GM18526 (cell line): ENCODE data around the gene GET4.

Source experiments
- POLR2A ChIP-seq: IDR thresholded peaks from 3 replicates; pipeline ENCODE4 v1.6.1; 2011; ENCODE audit not compliant: insufficient read length; ENCODE audit errors: extremely low read depth

The GET4 gene

DNA sequence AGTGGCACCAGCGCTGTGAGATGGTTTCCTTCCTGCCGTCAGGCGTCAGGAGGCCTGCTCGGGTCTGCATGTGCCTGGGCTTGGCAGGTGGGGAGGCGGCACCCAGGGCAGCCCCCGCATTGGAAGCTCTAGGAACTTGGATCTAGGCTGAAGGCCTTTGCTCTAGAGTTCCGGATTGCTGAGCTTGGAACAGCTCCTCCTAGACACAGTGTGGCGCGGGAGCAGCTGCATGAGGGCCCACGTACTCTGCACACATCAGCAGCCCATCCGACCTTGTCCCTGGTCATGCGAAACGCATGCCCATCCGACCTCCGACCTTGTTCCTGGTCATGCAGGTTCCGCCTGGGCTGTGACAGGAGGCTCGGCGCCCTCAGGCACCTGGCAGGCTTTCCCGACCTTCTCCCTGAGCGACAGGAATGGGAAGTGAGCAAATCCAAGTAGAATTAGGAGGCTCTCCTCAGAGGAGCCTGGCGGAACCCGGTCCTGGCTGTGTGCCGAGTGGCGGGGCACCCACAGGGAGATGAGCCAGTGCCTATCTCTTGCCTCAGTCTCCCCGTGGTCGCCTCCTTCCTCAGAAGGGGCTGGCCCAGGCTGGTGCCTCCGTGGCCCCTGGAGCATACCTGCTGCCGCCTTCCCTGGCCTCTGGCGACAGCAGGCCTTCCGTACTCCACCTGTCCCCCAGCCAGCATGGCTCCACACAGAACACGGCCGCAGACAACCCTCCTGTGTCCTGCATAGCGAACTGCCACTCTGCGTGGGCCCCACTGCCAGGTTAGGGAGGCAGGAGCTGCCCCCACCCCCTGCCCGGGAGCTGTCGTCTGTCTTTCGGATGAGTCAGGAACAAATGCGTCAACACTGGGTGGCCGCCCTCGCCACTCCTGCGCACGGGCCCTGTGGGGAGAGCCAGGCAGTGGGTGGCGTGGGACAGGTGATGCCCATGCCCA is 12.0 kb downstream of the GET4 start:
- no peak for TF ChIP-seq POLR2A

DNA sequence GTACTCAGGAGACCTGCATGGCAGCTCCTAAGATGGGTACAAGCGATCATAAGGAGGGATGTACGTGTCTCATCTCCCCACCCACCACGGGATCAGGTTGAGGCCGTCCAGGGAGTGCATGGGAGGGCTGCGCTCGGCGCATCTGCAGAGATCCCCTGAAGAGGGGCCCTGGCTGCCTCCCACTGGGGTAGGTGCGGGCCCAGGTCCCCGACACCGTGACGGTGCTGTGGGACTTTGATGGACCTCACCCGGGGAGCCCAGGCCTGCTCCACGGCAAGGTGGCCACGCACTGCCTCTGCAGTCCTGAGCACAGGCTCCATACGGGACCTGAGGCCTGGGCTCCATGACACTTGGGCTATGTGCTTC is 12.7 kb downstream of the GET4 start:
- no peak for TF ChIP-seq POLR2A

DNA sequence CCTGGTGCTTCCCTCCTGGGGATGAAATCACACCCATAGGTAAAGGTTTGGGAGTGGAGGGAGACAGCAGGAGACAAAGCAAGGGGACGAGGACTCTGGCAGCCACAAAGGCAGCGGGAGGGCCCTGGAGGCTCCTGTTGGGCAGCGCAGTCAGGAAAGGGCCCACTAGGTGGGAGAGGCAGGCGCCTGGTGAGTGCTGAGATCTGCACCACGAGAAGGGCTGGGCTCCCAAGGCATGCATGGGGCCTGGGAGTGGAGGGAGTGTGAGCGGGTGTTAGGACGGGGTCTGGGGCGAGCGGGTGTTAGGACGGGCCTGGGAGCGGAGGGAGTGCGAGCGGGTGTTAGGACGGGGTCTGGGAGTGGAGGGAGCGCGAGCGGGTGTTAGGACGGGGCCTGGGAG is 13.0 kb downstream of the GET4 start:
- no peak for TF ChIP-seq POLR2A

DNA sequence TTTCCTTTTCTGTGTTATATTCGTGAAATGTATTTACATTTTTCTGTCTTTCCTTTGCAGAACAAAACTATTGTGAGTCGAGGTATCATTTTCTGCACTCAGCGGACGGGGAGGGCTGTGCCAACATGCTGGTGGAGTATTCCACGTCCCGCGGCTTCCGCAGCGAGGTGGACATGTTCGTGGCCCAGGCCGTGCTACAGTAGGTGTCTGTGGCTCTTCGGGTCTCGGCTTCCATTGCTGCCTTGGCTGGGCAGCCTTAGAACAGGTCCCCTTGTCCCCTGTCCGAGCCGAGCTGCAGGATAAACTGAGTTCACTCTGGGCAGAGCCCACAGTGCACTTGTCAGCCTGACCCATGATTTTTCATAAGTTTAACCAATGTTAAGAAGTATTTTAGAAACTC is 14.5 kb downstream of the GET4 start:
- no peak for TF ChIP-seq POLR2A

DNA sequence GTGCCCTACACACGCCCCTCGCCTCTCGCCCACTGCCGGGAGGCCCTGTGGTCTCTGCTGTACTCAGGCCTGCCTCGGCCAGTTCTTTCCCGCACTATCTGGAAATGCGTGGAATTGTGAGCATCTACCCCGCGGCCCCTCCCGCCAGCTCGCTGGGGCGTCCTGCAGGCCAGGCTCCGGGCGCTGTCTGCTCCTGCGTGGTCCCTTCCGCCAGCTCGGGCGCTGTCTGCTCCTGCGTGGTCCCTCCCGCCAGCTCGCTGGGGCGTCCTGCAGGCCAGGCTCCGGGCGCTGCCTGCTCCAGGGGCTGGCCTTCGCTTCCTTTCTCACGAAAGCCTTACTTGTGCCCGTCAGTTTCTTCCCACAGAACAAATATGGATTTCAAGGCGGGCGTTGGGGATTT is 14.9 kb downstream of the GET4 start:
- no peak for TF ChIP-seq POLR2A

DNA sequence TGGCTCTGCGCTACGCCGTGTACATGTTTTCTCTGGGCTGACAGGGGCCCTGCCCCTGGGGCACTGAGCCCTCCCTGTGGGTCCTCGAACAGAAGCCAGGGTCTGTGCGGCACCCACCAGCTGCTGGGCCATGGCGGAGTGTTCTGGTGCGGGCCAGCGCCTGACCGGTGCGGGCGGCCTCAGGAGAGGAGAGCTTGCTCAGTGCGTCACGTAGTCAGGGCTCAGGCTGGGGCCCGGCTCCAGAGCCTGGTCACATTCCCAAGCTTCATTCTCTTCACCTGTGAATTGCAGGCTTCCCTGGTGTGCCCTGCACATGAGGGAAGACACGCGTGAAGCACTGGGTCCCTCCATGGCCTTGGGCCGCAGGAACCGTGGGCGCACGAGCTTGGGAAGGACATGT is 15.5 kb downstream of the GET4 start:
- TF ChIP-seq POLR2A = no peak

DNA sequence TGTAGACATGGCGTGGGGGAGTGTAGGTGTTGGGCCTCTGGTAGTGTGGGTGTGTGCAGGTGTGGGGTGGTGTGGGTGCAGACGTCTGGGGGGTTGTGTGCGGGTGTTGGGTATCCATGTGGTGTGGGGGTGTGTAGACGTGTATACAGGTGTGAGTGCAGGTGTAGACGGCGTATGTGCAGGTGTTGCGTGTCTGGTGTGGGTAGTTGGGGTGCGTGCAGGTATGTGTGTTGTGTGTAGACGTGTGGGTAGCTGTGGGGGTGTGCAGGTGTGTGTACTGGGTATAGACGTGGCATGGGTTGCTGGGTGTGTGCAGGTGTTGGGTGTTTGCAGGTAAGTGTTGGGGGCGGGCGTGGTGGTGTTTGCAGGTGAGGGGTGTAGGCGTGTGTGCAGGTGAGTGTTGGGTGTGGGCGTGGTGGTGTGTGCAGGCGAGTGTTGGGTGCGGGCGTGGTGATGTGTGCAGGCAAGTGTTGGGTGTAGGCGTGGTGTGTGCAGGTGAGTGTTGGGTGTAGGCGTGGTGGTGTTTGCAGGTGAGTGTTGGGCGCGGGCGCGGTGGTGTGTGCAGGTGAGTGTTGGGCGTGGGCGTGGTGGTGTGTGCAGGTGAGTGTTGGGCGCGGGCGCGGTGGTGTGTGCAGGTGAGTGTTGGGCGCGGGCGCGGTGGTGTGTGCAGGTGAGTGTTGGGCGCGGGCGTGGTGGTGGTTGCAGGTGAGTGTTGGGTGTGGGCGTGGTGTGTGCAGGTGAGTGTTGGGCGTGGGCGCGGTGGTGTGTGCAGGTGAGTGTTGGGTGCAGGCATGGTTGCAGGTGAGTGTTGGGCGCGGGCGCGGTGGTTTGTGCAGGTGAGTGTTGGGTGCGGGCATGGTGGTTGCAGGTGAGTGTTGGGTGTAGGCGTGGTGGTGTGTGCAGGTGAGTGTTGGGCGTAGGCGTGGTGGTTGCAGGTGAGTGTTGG is 16.6 kb downstream of the GET4 start:
- TF ChIP-seq POLR2A = peak; percentile 2

DNA sequence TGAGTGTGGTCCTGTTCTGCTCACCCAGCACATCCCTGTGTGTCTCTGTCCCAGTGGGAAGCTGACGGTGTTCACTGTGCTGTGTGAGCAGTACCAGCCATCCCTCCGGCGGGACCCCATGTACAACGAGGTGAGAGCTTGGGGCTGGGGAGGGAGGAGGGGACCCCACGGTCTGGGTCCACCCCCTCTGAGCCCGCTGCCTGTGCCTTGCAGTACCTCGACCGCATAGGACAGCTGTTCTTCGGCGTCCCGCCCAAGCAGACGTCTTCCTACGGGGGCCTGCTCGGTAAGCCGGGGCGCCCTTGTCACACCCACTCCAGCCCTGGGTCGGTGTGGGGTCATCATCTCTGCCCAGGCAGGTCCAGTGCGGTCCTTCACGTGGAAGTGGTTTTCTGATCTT is 17.3 kb downstream of the GET4 start:
- TF ChIP-seq POLR2A = no peak

DNA sequence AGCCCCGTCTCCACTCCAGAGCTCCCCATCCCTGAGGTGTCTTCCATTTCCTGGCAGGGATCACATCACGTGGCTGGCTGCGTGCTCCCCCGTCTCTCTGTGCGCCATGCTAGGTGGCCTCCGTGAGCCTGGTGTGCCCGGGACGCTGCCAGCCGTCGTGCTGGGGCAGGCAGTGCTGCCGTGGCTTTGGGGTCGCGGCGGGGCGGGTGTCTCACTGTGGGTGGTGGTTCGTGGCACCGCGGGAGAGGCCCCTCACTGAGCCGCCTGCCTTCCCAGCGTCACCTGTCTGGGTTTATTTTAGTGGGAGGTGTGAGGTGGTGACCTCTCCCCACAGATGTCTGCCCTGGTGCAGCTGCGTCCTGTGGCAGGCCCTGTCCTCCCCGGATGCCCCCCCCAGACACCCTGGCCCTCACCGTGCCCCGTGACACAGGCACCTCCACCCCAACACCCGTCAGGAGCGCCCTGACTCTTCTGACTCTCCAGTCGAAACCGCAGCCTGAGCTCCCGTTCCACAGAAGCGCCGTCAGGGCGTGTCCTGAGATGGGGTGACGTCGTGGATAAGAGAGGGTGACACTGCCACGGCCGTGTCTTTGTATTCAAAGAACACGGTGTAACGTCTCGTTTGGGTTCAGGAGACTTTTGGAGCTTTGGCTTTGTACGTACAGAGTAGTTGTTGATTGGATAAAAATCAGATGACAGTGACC is 18.0 kb downstream of the GET4 start:
- TF ChIP-seq POLR2A = no peak

DNA sequence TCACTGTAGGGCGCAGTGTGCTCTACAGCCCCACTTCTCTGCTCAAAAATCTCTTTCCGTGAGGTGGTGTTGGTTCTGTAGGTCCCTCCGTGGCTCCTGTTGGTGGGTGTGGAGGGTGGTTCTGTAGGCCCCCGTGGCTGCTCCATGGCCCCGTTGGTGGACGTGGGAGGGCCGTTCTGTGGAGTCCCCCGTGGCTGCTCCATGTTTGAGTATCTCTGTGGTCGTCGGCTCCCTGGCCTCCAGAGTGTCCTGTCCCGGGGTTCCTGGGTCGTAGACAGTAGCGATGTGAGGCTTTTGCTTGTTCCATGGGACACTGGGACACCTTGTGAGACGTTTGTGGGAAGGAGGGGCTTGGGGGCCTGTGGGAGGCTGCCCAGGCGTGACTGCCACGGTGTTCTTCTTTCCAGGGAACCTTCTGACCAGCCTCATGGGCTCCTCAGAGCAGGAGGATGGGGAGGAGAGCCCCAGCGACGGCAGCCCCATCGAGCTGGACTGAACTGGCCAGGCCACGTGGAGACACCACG is 18.6 kb downstream of the GET4 start:
- TF ChIP-seq POLR2A = no peak

DNA sequence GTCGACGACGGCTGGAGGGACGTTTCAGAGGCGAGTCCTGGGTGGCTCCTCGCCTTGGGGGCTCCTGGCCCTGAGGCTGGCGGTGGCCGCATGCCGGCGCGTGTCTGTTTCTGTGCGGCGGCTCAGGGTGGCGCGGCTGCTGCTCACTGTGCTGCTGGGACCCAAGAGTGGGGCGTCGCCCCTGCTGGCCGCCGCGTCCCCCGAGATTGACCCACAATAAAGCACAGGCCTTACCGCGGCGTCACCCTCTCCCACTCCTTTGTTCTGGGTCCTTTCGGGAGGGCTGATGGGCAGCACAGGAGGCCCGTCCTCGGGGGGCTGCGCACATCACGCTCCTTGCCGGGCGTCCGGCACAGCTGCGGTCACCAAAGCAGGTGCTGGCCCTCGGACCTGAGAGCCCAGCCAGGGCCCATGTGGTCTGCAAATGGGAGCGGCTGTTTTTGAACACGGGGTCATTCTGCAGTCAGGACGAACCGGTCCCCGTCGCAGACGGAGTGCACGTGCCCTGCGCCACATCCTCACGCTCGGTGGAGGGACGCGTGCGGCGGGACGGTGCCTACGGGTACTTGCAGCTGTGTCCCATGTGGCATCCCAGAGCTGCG is 19.2 kb downstream of the GET4 start:
- TF ChIP-seq POLR2A = no peak

DNA sequence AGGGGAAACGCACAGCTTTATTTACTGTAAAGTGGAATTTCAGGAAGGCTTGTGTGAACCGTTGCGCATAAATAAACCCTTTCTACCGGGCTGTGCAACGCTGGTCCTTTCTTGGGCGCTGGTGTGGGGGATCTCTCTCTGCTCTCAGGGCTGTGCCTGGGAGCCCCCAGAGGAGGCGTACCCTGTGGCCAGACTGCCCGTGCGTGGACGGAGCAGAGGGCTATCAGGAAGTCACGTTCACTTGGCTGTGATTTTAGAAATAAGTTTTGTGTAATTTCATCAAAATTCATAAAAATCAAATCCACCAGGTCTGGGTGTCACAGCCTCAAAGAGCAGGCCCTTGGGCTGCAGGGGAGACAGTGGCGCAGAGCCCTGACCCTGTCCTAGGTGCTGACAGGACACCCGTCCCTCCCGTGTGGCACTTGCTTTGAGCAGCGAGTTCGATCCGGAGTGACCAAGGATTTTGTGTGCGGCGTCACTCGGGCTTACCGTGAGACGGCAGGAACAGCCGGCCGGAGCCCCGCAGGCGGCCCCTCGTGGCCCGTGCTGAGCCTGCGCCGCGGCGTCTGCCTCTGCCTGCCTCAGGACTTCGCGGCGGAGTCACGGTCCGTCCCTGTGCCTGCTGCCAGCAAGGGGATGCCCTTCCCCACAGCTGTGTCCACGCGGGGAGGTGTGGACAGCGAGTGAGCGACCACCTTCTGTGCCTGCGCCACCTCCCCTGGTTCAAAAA is 20.2 kb downstream of the GET4 start:
- TF ChIP-seq POLR2A = no peak

DNA sequence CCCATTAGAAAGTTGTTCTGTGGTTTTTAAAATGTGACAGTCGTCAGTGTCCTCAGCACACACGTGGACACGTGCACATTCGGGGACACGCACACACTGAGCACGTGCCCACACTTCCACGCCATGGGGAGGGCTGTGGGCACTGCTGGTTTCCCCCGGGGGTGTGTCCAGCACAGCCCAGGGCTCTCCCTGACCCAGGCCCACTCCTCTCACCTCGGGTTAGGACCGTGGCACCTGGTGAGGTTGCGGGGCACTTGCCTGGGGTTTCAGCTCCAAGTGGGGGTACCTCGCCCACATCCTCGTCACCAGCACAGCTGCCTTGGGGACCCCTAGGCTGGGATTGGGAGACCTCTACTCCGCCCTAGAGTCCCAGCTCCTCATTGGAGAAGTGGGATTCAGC is 20.7 kb downstream of the GET4 start:
- TF ChIP-seq POLR2A = peak; percentile 21

DNA sequence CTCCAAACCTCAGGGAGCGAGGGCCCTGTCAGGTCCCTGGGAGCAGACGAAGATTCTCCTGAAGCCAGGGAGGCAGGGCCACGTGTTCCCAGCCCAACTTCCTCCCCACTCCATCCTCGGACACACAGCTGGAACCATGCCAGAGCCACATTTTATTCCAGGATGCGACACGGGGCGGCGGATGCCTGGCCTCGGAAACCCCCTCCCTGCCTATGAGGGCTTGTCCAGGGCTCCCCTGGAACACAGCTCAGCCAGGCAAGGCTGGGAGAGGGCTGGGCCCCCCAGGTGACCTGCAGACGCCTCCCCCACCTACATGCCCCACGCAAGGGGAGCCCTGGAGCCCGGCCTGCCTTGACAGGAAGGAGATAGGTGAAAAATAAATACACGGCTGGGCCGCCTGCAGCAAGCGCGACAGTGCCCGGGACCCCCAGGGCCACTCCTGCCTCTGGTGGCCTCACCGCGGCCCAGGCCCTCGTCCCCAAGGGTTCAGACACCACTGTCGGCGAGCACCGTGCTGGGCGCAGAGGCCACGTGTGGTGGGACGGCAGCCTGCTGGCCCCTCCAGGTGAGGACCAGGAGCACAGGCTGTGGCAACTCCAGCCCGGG is 21.5 kb downstream of the GET4 start:
- TF ChIP-seq POLR2A = no peak

DNA sequence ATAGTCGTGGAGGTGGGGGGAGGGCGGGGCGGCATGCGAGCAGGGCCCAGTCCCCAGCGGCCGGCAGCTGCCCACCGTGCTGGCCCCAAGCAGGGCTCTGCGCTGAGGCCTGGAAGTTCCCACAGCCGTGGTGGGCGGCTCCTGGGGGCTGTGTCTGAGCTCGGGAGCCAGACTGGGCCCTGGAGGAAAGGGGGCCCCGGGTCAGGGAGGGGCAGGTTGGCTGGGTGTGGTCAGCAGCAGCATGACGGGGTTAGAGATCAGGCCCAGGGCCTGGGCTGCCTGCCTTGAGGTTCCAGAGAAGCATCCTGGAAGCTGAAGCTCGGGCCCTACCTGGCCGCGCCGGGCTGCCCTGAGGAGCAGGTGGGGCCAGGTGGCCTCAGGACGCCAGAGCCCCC is 22.1 kb downstream of the GET4 start:
- TF ChIP-seq POLR2A = no peak
